Activated CD4-positive, CD25-positive, alpha-beta regulatory T cell treated with anti-CD3 and anti-CD28 coated beads, Interleukin-2, amount 50 U/mL, for 24 hours (primary cell): ENCODE data around the gene RFC4.
A peak's percentile ranks its signal among the peaks of the same experiment; 100 is the strongest.
"Not testable (repeated sequence)": the region's sequence is repeated elsewhere in the genome, so short reads cannot be mapped to it uniquely, and the experiment has no call there.

Source experiments
- ATAC-seq, 2 donors: fragments of 150-1000 bp; cut with Tn5 transposase; one replicate each; pipeline ENCODE4 v1.10.0; 2021; ENCODE audit warnings: mild to moderate bottlenecking in 1 of 2, moderate library complexity in 1 of 2

The RFC4 gene

DNA sequence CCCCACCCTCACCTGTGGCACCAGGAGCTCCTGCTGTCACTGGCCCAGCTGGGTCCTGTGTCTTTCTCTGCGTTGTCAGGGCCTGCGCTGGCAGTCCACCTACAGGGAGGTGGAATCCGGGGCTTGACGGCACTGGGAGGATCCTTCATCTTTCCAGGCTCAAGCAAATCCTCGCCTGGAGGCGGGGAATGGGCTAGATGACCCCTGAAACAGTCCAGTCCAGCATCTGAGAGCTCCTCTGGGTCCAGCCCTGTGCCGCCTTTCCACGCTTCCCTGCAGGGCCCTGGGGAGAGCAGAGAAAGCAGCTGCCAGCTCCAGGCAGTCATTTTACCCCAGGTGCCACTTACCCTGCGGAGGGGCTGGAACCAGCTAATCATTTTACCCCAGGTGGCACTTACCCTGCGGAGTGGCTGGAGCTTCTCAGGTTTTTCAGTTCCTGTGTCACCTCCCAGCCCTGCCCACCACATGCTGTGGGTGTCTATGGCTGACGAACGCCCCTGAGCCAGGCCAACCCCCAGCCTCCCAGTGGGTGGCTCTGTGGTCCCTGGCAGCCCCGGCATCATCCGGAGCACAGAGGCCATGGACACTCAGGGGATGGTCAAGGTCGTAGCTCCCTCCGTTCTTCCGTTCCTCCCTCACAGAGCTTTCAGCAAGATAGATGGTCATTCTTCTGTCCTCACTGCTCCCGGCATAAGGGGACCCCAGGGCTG, 18.3 kb upstream of the RFC4 start:
- ATAC-seq: no peak

GRCh38 chr3:186823386-186823785, 17.1 kb upstream of the RFC4 start:
- ATAC-seq: no peak

GRCh38 chr3:186822388-186822759, 16.1 kb upstream of the RFC4 start:
- ATAC-seq: not testable (repeated sequence)

DNA sequence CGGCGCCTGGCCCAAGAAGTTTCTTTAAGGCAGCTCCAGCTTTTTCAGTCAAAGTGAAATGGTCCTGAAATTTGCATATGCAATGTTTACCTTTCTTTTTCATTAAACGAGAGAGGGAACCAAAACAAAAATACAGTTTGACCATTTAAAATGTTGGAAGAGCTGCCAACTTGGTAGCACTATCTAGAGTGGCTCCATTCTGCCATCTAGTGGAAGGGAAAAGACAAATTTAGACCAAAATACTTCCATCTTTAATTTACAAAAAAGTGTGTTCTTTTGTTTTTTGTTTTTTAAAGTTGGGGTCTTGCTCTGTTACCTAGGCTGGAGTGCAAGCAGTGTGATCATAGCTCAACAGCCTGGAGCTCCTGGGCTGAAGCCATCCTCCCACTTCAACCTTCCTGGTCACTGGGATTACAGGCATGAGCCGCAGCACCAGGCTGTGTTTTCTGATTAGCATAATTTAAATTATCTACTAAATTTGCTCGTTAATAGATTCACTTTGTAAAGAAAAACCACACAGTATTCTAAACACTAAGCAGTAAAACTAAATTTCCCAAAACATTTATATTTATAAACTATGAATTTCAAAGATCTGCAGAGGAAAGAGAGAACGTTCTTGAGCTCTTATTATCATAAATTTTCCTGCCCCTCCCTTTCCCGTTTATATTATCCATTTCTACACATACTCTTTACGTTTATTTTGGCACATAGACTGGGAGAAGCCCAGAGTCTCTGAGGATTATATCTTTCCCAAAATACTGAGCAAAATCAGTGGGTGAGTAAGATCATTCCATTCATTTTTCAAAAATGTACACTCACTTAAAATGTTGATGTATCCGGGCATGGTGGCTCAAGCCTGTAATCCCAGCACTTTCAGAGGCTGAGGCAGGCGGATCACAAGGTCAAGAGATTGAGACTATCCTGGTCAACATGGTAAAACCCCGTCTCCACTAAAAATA, 15.4 kb upstream of the RFC4 start:
- no peak for ATAC-seq

DNA sequence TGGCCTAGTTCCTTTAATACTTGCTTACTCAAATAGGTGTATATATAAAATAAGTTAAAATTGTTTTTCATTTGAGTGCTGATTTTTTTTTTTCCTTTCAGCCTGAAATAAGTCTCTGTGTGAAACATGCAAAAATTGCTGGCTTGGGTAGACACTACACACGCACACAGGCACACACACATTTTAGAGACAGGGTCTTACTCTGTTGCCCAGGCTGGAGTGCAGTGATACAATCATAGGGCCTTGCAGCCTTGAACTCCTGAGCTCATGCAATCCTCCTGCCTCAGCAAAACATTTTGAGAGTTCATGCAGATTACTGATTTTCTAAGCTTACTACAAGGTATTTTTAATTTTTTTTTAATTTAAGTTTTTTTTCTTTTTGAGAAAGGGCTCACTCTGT, 12.7 kb upstream of the RFC4 start:
- ATAC-seq: no peak

GRCh38 chr3:186818516-186818915, 12.2 kb upstream of the RFC4 start:
- no peak for ATAC-seq

- ATAC-seq: no peak
Observed at GRCh38 chr3:186815435-186815834, 9.2 kb upstream of the RFC4 start.

DNA sequence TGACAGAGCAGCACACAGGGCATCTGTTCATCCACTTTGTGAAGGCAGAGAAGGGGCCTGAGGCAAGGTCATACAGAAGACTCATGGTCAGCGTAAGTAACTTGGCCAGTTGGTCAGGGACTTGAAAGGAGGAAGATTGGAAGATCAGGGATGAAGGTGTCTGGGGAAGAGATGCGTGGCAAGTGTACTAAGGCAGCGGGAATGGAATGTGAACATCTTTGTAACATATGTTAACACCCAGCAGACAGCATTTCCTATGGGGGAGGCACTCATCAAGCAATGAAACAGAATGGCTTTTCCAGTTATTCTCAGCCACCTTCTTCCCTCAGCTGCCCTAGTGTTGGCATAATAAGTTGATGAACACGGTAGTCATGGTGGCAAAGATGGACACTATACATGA, 7.8 kb upstream of the RFC4 start:
- no peak for ATAC-seq

GRCh38 chr3:186811313-186811712, 5.0 kb upstream of the RFC4 start:
- ATAC-seq: not testable (repeated sequence)

DNA sequence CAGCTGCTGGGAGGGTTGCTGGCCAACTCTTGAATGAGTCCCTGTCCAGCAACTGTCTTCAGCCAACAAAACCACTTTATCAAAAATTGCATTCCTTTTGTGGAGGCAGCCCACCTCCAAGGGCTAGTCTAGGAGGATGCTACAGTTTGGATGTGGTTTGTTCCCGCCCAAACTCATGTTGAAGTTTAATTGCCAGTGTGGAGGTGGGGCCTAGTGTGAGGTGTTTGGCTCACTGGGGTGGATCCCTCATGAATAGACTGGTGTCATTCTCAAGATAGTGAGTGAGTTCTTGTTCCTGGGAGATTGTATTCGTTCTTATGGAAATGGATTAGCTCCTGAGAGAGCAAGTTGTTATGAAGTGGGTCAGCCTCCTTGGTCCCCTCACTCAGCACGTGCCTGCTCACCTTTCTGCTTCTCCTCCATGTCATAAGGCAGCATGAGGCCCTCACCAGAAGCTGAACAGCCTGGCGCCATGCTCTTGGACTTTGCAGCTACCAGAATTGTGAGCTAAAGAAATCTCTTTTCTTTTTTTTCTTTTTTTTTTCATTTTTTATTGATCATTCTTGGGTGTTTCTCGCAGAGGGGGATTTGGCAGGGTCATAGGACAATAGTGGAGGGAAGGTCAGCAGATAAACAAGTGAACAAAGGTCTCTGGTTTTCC, 4.2 kb upstream of the RFC4 start:
- no peak for ATAC-seq

DNA sequence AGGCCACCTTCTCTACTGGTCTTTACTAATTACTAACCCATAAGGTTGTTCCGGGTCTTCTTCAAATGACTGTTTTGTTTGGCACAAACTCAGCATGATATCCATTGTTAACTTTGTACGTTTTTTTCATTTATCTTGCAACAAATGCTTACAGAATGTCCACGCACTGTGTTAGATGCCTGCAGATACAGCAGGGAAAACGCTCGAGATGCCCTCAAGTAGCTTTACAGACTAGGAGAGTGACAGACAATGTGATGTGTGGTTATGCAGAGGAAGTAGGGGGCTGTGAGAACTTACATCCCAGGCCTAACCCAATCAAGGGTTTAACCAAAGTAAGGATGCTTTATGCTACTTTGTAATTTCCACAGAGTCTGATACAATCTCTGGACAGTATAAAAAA, 949 bp upstream of the RFC4 start:
- no peak for ATAC-seq

GRCh38 chr3:186803447-186803846, 2.8 kb downstream of the RFC4 start:
- not testable (repeated sequence) for ATAC-seq

- ATAC-seq: no peak
Observed at GRCh38 chr3:186802701-186803100, 3.6 kb downstream of the RFC4 start.

DNA sequence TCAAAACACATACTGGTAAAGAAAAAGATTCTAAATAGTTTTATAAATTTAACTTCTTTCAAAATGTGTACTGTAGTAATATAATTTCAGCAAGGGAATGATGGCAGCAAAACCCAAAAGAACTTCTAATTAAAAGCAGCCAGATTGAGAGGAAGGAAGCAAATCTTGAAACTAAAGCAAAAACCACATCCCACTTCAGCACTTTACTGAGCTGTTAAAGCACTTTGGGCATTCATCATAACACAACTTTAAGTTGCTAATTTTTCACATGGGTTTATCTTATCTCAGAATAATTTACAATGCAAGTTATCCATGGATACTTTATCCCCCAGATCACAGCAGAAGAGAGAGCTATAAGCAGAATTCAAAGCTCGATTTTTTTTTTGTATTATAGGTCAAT, 6.0 kb downstream of the RFC4 start:
- no peak for ATAC-seq

GRCh38 chr3:186798239-186798874, 7.9 kb downstream of the RFC4 start:
- ATAC-seq: no peak

- peak; percentile 22 to 32 for ATAC-seq
Observed at GRCh38 chr3:186790261-186790981, 15.9 kb downstream of the RFC4 start.

GRCh38 chr3:186789554-186790260, 16.6 kb downstream of the RFC4 start:
- peak; percentile 4 to 10 for ATAC-seq

GRCh38 chr3:186788482-186789370, 17.6 kb downstream of the RFC4 start:
- no peak for ATAC-seq

GRCh38 chr3:186787642-186788481, 18.4 kb downstream of the RFC4 start:
- ATAC-seq: no peak

- ATAC-seq: no peak
Observed at GRCh38 chr3:186786922-186787321, 19.4 kb downstream of the RFC4 start.
